ENCODE results near the gene KIF5B.
"Not testable (repeated sequence)": the region's sequence is repeated elsewhere in the genome, so short reads cannot be mapped to it uniquely, and the experiment has no call there.

GRCh38 chr10:31979071-31979470 is 77.2 kb downstream of the KIF5B start:
- not testable (repeated sequence) for TF ChIP-seq POLR2A, CTCF, POLR2AphosphoS5, EP300 (IDR thresholded peaks at IDR 0.05)
